ENCODE data around the gene TCAP.

Gene TCAP

GRCh38 chr17:39667945-39668924 lies 3.1 kb downstream of the TCAP start, which contains the start of gene PNMT:
TSS of gene PNMT (plus strand) at chr17:39668453. CDS start at chr17:39668476, 23 bp downstream.
- DNase-seq: peak; percentile 80

- DNase-seq: no peak
These were observed 5.0 kb downstream of the TCAP start for GRCh38 chr17:39669897-39670735.

GRCh38 chr17:39670746-39671145 lies 5.6 kb downstream of the TCAP start:
- DNase-seq: no peak

- DNase-seq: no peak
These were observed 6.7 kb downstream of the TCAP start for GRCh38 chr17:39671651-39672521.

- no peak for DNase-seq
These were observed 7.6 kb downstream of the TCAP start for GRCh38 chr17:39672522-39673334.

GRCh38 chr17:39673335-39674081 lies 8.4 kb downstream of the TCAP start:
- DNase-seq: no peak

- DNase-seq: no peak
These were observed 9.0 kb downstream of the TCAP start for GRCh38 chr17:39674179-39674578.

GRCh38 chr17:39674702-39675389 lies 9.7 kb downstream of the TCAP start:
- DNase-seq: no peak

- DNase-seq: no peak
These were observed 10.4 kb downstream of the TCAP start for GRCh38 chr17:39675390-39676082.

- peak; percentile 76 for DNase-seq
These were observed 11.2 kb downstream of the TCAP start for GRCh38 chr17:39676198-39676819.

GRCh38 chr17:39677072-39677471 lies 11.9 kb downstream of the TCAP start:
- DNase-seq: no peak

GRCh38 chr17:39677542-39678339 lies 12.6 kb downstream of the TCAP start:
- DNase-seq: no peak

- no peak for DNase-seq
These were observed 13.4 kb downstream of the TCAP start for GRCh38 chr17:39678340-39679116.

- DNase-seq: peak; percentile 77
These were observed 14.5 kb downstream of the TCAP start for GRCh38 chr17:39679521-39680192.

GRCh38 chr17:39683295-39683939 lies 18.3 kb downstream of the TCAP start:
- DNase-seq: no peak
